ENCODE measurements around the gene NRXN3. TPM values are rescaled to one million over a fixed set of nuclear protein-coding genes. Genes with fewer than 3 reads are reported as not detected.

NRXN3 gene
- total and polyA plus RNA-seq, 2 experiments from 2014 or later: 5.7 to 7.1 TPM

DNA sequence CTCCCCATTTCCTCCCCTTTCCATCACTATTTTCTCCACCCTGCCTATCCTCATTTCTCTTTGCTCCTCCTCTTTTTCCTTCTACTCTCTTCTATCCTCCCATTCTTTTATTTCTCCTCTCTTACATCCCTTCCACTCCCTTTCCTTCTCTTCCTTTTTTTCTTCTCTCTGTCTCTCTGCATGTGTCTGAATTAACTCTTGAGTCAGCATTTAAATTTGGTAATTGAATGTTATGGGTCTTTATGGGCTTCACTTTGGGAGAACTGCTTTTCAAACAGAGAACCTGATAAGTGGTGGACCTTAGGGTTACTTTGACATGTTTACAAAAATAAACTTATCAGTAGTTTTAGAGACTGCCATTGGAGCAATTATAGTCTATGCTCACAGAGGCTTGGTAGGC lies 992.7 kb downstream of the NRXN3 start:
- no peak for DNase-seq (ENCODE audit: low spot score)
- Histone ChIP-seq H3K4me1 (ENCODE audit: insufficient read depth) (no peaks in the 10 kb centered on the region), H3K9me2 (replicated peaks; ENCODE audit: insufficient read depth) (no peaks in the 10 kb centered on the region), H3K79me2 (no peaks in the 10 kb centered on the region), H3K27me3 (no peaks in the 10 kb centered on the region), H3K27ac (no peak overlapping the region), H3K4me2 (no peak overlapping the region), H3K9me3 (ENCODE audit: low read depth) (no peaks in the 10 kb centered on the region), H3K4me3 (no peak overlapping the region), H2AFZ (no peak overlapping the region), H4K20me1 (ENCODE audit: insufficient read depth, poor library complexity, severe bottlenecking) (no peaks in the 10 kb centered on the region), H3K36me3 (replicated peaks; ENCODE audit: insufficient read depth, low read depth) (no peaks in the 10 kb centered on the region)
- no peak for TF ChIP-seq EZH2 (IDR thresholded peaks at IDR 0.05; ENCODE audit: borderline replicate concordance)
- TF ChIP-seq, protein P1, sequence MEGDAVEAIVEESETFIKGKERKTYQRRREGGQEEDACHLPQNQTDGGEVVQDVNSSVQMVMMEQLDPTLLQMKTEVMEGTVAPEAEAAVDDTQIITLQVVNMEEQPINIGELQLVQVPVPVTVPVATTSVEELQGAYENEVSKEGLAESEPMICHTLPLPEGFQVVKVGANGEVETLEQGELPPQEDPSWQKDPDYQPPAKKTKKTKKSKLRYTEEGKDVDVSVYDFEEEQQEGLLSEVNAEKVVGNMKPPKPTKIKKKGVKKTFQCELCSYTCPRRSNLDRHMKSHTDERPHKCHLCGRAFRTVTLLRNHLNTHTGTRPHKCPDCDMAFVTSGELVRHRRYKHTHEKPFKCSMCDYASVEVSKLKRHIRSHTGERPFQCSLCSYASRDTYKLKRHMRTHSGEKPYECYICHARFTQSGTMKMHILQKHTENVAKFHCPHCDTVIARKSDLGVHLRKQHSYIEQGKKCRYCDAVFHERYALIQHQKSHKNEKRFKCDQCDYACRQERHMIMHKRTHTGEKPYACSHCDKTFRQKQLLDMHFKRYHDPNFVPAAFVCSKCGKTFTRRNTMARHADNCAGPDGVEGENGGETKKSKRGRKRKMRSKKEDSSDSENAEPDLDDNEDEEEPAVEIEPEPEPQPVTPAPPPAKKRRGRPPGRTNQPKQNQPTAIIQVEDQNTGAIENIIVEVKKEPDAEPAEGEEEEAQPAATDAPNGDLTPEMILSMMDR (IDR thresholded peaks at IDR 0.05; ENCODE audit: poor library complexity): no peak
- TF ChIP-seq EZH2phosphoT487 (IDR thresholded peaks at IDR 0.05; ENCODE audit: low read depth, severe bottlenecking, unreplicated experiment): no peak

GRCh38 chr14:79165471-79166090 lies 995.4 kb downstream of the NRXN3 start:
- no peak for DNase-seq (ENCODE audit: low spot score)
- 83% methylated on average over 4 of the region's 4 CpGs for WGBS (ENCODE audit: low lambda C conversion rate, missing lambda C conversion rate)
- Histone ChIP-seq H3K4me2 (no peak overlapping the region), H3K4me3 (no peak overlapping the region), H3K9me2 (replicated peaks; ENCODE audit: insufficient read depth) (no peaks in the 10 kb centered on the region), H2AFZ (no peak overlapping the region), H3K36me3 (replicated peaks; ENCODE audit: insufficient read depth, low read depth) (no peaks in the 10 kb centered on the region), H4K20me1 (ENCODE audit: insufficient read depth, poor library complexity, severe bottlenecking) (no peaks in the 10 kb centered on the region), H3K27me3 (no peaks in the 10 kb centered on the region), H3K27ac (no peak overlapping the region), H3K9me3 (ENCODE audit: low read depth) (no peaks in the 10 kb centered on the region), H3K4me1 (ENCODE audit: insufficient read depth) (no peaks in the 10 kb centered on the region), H3K79me2 (no peaks in the 10 kb centered on the region)
- TF ChIP-seq EZH2 (IDR thresholded peaks at IDR 0.05; ENCODE audit: borderline replicate concordance) (no peak), EZH2phosphoT487 (IDR thresholded peaks at IDR 0.05; ENCODE audit: low read depth, severe bottlenecking, unreplicated experiment) (no peak)
- TF ChIP-seq, protein P1 (IDR thresholded peaks at IDR 0.05; ENCODE audit: poor library complexity): no peak

- WGBS (ENCODE audit: low lambda C conversion rate, missing lambda C conversion rate): 83% methylated on average over 2 of the region's 2 CpGs
- Histone ChIP-seq H3K27ac (no peak overlapping the region), H2AFZ (no peak overlapping the region), H4K20me1 (ENCODE audit: insufficient read depth, poor library complexity, severe bottlenecking) (no peaks in the 10 kb centered on the region), H3K9me3 (ENCODE audit: low read depth) (no peaks in the 10 kb centered on the region), H3K79me2 (no peaks in the 10 kb centered on the region), H3K4me1 (ENCODE audit: insufficient read depth) (no peaks in the 10 kb centered on the region), H3K4me2 (no peak overlapping the region), H3K36me3 (replicated peaks; ENCODE audit: insufficient read depth, low read depth) (no peaks in the 10 kb centered on the region), H3K27me3 (no peaks in the 10 kb centered on the region), H3K4me3 (no peak overlapping the region), H3K9me2 (replicated peaks; ENCODE audit: insufficient read depth) (no peaks in the 10 kb centered on the region)
- DNase-seq (ENCODE audit: low spot score): no peak
- TF ChIP-seq EZH2 (IDR thresholded peaks at IDR 0.05; ENCODE audit: borderline replicate concordance) (no peak), EZH2phosphoT487 (IDR thresholded peaks at IDR 0.05; ENCODE audit: low read depth, severe bottlenecking, unreplicated experiment) (no peak)
- TF ChIP-seq, protein P1 (IDR thresholded peaks at IDR 0.05; ENCODE audit: poor library complexity): no peak
These were observed 996.0 kb downstream of the NRXN3 start for GRCh38 chr14:79166171-79166570.
